GM12878 (cell line): ENCODE results near the gene DUS1L. TPM values are rescaled to one million over a fixed set of nuclear protein-coding genes. Genes with fewer than 3 reads are reported as not detected.

Source experiments
- ATAC-seq: fragments of 200-7000 bp; cut with Tn5 transposase; 3 replicates; pipeline ENCODE4 v1.9.1; 2020; ENCODE audit warnings: mild to moderate bottlenecking, moderate library complexity
- BruUV-seq: library from RNA; stranded (reverse); fragments of 400-500 nt; replicated peaks from 2 replicates; lab custom pipeline; 2021; lab: Mats Ljungman, UMichigan
- CTCF ChIA-PET: fragments of 300-600 bp; sonication (Branson Sonifier 250); formaldehyde crosslinking; extraction: SDS; loops from one replicate; lab custom pipeline; 2021; ENCODE audit warnings: inconsistent platforms; lab: Yijun Ruan, JAX
- POLR2A ChIA-PET: fragments of 350-600 bp; formaldehyde crosslinking; extraction: SDS; loops from one replicate; lab custom pipeline; 2021; ENCODE audit warnings: inconsistent platforms; lab: Charles Lee
- RAD21 ChIA-PET: fragments of 300-600 bp; sonication (Branson Sonifier 250); formaldehyde crosslinking; loops from one replicate; lab custom pipeline; 2023; ENCODE audit warnings: antibody characterized with exemption; ENCODE audit not compliant: unreplicated experiment; lab: Charles Lee
- SMC1A ChIA-PET: fragments of 300-600 bp; sonication (Branson Sonifier 250); formaldehyde crosslinking; loops from one replicate; lab custom pipeline; 2023; ENCODE audit not compliant: unreplicated experiment, uncharacterized antibody; lab: Charles Lee
- DNase-seq: peaks from one replicate; pipeline ENCODE4 v3.0.0-alpha.2; 2011; ENCODE audit warnings: low read depth, low spot score
- FAIRE-seq: peaks from 3 replicates; lab custom pipeline; 2011; peaks lifted over from hg19 to GRCh38; lab: Jason Lieb, UNC
- H2AFZ ChIP-seq: 2 replicates; pipeline ENCODE4 v1.6.0; 2011; ENCODE audit warnings: low read depth, low read length, control low read depth; ENCODE audit not compliant: control insufficient read depth
- H3K27ac ChIP-seq: 2 replicates; pipeline ENCODE4 v1.5.1; 2011; ENCODE audit warnings: control low read depth; ENCODE audit not compliant: control insufficient read depth, insufficient read depth
- H3K27me3 ChIP-seq, 2 experiments: replicated peaks in 1 of 2; 2 replicates each; pipeline versions ENCODE4 v1.6.0 to v1.6.1; 2011; ENCODE audit warnings: low read length in 1 of 2; ENCODE audit not compliant: control insufficient read depth in 2 of 2, insufficient read depth in 2 of 2
- H3K36me3 ChIP-seq, 2 experiments: 2 replicates each; pipeline ENCODE4 v1.5.1; 2011; ENCODE audit warnings: low read length in 1 of 2; ENCODE audit not compliant: control insufficient read depth in 2 of 2, insufficient read depth in 2 of 2
- H3K4me1 ChIP-seq: 2 replicates; pipeline ENCODE4 v1.6.1; 2011; ENCODE audit warnings: mild to moderate bottlenecking, low read length, moderate library complexity, mixed read lengths; ENCODE audit not compliant: control insufficient read depth, insufficient read depth
- H3K4me2 ChIP-seq: 2 replicates; pipeline ENCODE4 v1.6.0; 2011; ENCODE audit warnings: control low read depth; ENCODE audit not compliant: control insufficient read depth, insufficient read depth
- H3K4me3 ChIP-seq: fragments of 200-600 bp; sonication (generic); 2 replicates; pipeline ENCODE4 v1.5.1; 2016
- H3K79me2 ChIP-seq: 2 replicates; pipeline ENCODE4 v1.6.0; 2011; ENCODE audit warnings: low read length; ENCODE audit not compliant: control insufficient read depth, insufficient read depth
- H3K9ac ChIP-seq: 2 replicates; pipeline ENCODE4 v1.8.0; 2011; ENCODE audit warnings: low read length, control low read depth, mixed read lengths; ENCODE audit not compliant: control insufficient read depth, insufficient read depth
- H3K9me3 ChIP-seq: replicated peaks from 3 replicates; pipeline ENCODE4 v1.5.1; 2011; ENCODE audit warnings: mild to moderate bottlenecking, low read length; ENCODE audit not compliant: control insufficient read depth, insufficient read depth
- H4K20me1 ChIP-seq: 2 replicates; pipeline ENCODE4 v1.6.0; 2011; ENCODE audit not compliant: control insufficient read depth, insufficient read depth
- HDAC2 ChIP-seq: fragments of 200-600 bp; sonication (generic); IDR thresholded peaks from 2 replicates; pipeline ENCODE4 v1.6.1; 2017
- MYC ChIP-seq: IDR thresholded peaks from 2 replicates; pipeline ENCODE4 v1.6.1; 2011; ENCODE audit warnings: mild to moderate bottlenecking, low read length, moderate library complexity, inconsistent platforms; ENCODE audit not compliant: insufficient read depth, insufficient replicate concordance, insufficient read length, severe bottlenecking
- POLR2A ChIP-seq: IDR thresholded peaks from 2 replicates; pipeline ENCODE4 v1.6.1; 2011; ENCODE audit warnings: low read depth, mild to moderate bottlenecking, low read length
- WGBS: methylation state at CpG from one replicate; pipeline ENCODE4 v1.1.6; 2016; ENCODE audit warnings: low lambda C conversion rate; ENCODE audit not compliant: insufficient replicate concordance, insufficient coverage; ENCODE audit errors: missing lambda C conversion rate; 5-methylcytosine and 5-hydroxymethylcytosine counted together
- in situ Hi-C: fragments of 300-500 bp; cut with MboI; formaldehyde crosslinking; loops from 9 replicates; pipeline ENCODE4 v1.14.3; 2018; ENCODE audit warnings: mixed read lengths
- intact Hi-C: fragments of 100-400 bp; cut with micrococcal nuclease; formaldehyde crosslinking; loops from one replicate; pipeline ENCODE4 v1.14.2; 2022; ENCODE audit not compliant: unreplicated experiment
- polyA plus RNA-seq, 11 experiments: library from polyadenylated mRNA; depleted of rRNA in 4 of 11; unstranded in 6 of 11; stranded (reverse) in 5 of 11; fragments of >200 nt; fragmentation: Nextera tagmentation in 4 of 11; fragmentation: Illumina TruSeq in 1 of 11; extraction: Ambion mirVana in 4 of 11; extraction: Trizol in 1 of 11; gene quantifications; 1 replicate in 1 of 11; 2 replicates in 10 of 11; pipeline versions ENCODE4 v1.2.1 to v1.2.3, GENCODE V29; 2011 to 2016; ENCODE audit warnings: inconsistent platforms in 2 of 11, missing spikeins in 2 of 11, low read depth in 1 of 11
- total RNA-seq, 4 experiments: library from RNA; depleted of rRNA in 3 of 4; stranded (reverse); fragments of >200 nt in 3 of 4; fragmentation: Illumina TruSeq in 1 of 4; extraction: Trizol in 1 of 4; gene quantifications; 2 replicates each; pipeline versions ENCODE4 v1.2.1 to v1.2.3, GENCODE V29; 2013 to 2021
- TF ChIP-seq, protein P1 (sequence below), 3 experiments: IDR thresholded peaks in 2 of 3; conservative IDR thresholded peaks in 1 of 3; 2 replicates each; pipeline ENCODE4 v1.5.1; 2011; ENCODE audit warnings: low read depth in 3 of 3, low read length in 3 of 3, mild to moderate bottlenecking in 3 of 3, control low read depth in 2 of 3, moderate library complexity in 2 of 3, inconsistent platforms in 1 of 3, mixed read lengths in 1 of 3; ENCODE audit not compliant: control insufficient read depth in 2 of 3, insufficient read depth in 1 of 3; ENCODE audit errors: extremely low read depth in 1 of 3
- TF ChIP-seq, protein P2 (sequence below): fragments of 450-650 bp; IDR thresholded peaks from 2 replicates; pipeline ENCODE4 v1.6.1; 2016; ENCODE audit warnings: mild to moderate bottlenecking

Gene DUS1L
- total and polyA plus RNA-seq, 10 of the 15 experiments (the other 5 are each of a cell fraction or from before 2014, with no cell fraction given): 6.1 to 157 (median 44.5) TPM

DNA sequence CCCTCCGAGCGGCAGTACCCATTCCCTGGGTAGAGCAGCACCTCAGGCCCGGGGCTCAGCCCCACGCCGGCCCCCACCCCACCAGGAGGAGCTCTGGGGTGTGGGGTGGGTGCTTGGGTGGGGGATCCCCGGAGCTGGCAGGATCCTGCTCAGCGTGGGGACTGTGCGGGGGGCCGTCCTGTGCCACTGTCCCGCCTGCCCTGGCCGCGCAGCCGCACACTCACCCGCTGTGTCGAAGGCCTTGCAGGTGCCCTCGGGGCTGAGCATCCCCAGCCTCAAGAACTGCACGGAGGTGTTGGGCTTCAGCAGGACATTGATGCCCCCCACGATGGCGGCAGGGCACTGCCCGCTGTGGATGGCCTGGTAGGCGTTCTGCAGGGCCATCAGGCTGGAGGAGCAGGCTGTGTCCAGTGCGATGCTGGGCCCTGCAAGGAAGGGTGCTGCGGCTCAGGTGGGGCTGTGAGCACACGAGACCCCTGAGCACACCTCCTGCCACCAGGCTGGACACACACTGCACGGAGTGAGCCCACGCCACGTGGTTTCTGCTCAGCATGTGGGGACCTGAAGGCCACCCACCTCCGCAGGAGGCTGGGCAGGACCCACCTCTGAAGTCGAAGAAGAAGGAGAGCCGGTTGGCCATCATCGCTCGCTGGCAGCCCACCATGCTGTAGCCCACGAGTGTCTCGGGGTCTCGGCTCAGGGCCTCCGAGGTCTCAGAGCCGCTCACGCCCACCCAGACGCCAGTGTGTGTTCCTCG, 27.6 kb upstream of the DUS1L start:
- peaks cover 7% of the 10 kb centered on the region for H3K4me1 ChIP-seq
- ATAC-seq: no peak
- DNase-seq: no peak
- H3K36me3 ChIP-seq: peaks cover 15 to 59% of the 10 kb centered on the region in 2 experiments
- BruUV-seq: no TSS peak
- ChIA-PET POLR2A (no interaction called here), RAD21 (no interaction called here), SMC1A (no interaction called here), CTCF (no interaction called here)
- no peak overlapping the region for H3K9ac ChIP-seq
- WGBS: 98% methylated on average over 34 of the region's 40 CpGs
- peaks cover 30% of the 10 kb centered on the region for H3K79me2 ChIP-seq
- no peaks in the 10 kb centered on the region for H3K27me3 ChIP-seq
- no peaks in the 10 kb centered on the region; the same call in 1 of the 2 replicates for H4K20me1 ChIP-seq
- no peak for TF ChIP-seq HDAC2
- no peak for TF ChIP-seq MYC
- TF ChIP-seq, protein P1, sequence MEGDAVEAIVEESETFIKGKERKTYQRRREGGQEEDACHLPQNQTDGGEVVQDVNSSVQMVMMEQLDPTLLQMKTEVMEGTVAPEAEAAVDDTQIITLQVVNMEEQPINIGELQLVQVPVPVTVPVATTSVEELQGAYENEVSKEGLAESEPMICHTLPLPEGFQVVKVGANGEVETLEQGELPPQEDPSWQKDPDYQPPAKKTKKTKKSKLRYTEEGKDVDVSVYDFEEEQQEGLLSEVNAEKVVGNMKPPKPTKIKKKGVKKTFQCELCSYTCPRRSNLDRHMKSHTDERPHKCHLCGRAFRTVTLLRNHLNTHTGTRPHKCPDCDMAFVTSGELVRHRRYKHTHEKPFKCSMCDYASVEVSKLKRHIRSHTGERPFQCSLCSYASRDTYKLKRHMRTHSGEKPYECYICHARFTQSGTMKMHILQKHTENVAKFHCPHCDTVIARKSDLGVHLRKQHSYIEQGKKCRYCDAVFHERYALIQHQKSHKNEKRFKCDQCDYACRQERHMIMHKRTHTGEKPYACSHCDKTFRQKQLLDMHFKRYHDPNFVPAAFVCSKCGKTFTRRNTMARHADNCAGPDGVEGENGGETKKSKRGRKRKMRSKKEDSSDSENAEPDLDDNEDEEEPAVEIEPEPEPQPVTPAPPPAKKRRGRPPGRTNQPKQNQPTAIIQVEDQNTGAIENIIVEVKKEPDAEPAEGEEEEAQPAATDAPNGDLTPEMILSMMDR (IDR thresholded peaks at IDR 0.05 in 2 of 3, conservative IDR thresholded peaks at IDR 0.05 in 1 of 3; ENCODE audit: control insufficient read depth in 2 of 3, extremely low read depth in 1 of 3, insufficient read depth in 1 of 3, low read depth in 3 of 3, low read length in 3 of 3): no peak
- peak; percentile 59; the same call in 1 of the 2 replicates for TF ChIP-seq POLR2A
- TF ChIP-seq, protein P2, sequence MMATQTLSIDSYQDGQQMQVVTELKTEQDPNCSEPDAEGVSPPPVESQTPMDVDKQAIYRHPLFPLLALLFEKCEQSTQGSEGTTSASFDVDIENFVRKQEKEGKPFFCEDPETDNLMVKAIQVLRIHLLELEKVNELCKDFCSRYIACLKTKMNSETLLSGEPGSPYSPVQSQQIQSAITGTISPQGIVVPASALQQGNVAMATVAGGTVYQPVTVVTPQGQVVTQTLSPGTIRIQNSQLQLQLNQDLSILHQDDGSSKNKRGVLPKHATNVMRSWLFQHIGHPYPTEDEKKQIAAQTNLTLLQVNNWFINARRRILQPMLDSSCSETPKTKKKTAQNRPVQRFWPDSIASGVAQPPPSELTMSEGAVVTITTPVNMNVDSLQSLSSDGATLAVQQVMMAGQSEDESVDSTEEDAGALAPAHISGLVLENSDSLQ: no peak
- H3K4me2 ChIP-seq: no peak overlapping the region
- no peak for FAIRE-seq
- intact Hi-C loops: no loop called here
- no peak overlapping the region for H3K27ac ChIP-seq
- H3K4me3 ChIP-seq: no peak overlapping the region
- no peak overlapping the region for H2AFZ ChIP-seq
- no peaks in the 10 kb centered on the region for H3K9me3 ChIP-seq
- in situ Hi-C loops: no loop called here
